Fibroblast of mammary gland (primary cell): ENCODE results near the gene ZBTB46.
"Not testable (repeated sequence)": the region's sequence is repeated elsewhere in the genome, so short reads cannot be mapped to it uniquely, and the experiment has no call there.

Experiments
- DNase-seq: peaks from one replicate; pipeline ENCODE4 v3.0.0-alpha.2; 2010; ENCODE audit warnings: low read depth
- H3K4me3 ChIP-seq: 2 replicates; pipeline ENCODE4 v1.5.1; 2011; ENCODE audit warnings: low read depth, mild to moderate bottlenecking, low read length, moderate library complexity; ENCODE audit not compliant: control insufficient read depth
- TF ChIP-seq, protein P1 (sequence below): conservative IDR thresholded peaks from 2 replicates; pipeline ENCODE4 v1.5.1; 2011; ENCODE audit warnings: low read depth, low read length, inconsistent platforms; ENCODE audit not compliant: control insufficient read depth, insufficient read depth

ZBTB46 gene

DNA sequence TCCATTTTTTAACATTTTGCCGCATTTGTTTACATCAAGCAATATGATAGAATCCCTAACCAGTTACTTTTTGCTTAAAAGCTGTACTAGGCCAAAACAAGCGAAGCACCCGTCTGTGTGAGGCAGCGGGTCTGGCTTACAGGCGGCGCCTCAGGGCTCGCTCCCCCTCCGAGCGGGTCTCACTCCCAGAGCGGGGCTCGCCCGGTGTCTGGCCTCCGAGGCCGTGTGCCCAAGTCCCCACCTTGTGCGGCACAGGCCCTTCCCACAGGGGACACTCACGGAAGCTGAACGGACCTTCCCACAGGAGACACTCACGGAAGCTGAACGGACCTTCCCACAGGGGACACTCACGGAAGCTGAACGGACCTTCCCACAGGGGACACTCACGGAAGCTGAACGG is 23.4 kb downstream of the ZBTB46 start:
- no peak overlapping the region for H3K4me3 ChIP-seq
- DNase-seq: no peak
- TF ChIP-seq, protein P1, sequence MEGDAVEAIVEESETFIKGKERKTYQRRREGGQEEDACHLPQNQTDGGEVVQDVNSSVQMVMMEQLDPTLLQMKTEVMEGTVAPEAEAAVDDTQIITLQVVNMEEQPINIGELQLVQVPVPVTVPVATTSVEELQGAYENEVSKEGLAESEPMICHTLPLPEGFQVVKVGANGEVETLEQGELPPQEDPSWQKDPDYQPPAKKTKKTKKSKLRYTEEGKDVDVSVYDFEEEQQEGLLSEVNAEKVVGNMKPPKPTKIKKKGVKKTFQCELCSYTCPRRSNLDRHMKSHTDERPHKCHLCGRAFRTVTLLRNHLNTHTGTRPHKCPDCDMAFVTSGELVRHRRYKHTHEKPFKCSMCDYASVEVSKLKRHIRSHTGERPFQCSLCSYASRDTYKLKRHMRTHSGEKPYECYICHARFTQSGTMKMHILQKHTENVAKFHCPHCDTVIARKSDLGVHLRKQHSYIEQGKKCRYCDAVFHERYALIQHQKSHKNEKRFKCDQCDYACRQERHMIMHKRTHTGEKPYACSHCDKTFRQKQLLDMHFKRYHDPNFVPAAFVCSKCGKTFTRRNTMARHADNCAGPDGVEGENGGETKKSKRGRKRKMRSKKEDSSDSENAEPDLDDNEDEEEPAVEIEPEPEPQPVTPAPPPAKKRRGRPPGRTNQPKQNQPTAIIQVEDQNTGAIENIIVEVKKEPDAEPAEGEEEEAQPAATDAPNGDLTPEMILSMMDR: no peak

DNA sequence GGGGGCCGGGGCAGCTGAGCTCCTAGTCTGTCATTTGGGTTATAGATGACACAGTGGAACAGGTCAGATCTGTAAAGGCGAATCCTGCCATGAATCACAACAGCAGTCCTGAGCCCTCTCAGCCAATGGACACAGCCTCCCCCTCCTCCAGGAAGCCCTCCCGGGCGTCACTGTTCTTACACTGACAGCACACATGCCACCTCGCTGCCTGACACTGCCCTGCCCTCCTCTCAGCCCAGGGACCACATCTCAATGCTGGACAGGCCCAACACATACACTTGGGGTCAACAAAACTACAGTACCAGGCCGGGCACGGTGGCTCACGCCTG is 26.8 kb downstream of the ZBTB46 start:
- H3K4me3 ChIP-seq: no peak overlapping the region
- no peak for DNase-seq
- TF ChIP-seq, protein P1: no peak

DNA sequence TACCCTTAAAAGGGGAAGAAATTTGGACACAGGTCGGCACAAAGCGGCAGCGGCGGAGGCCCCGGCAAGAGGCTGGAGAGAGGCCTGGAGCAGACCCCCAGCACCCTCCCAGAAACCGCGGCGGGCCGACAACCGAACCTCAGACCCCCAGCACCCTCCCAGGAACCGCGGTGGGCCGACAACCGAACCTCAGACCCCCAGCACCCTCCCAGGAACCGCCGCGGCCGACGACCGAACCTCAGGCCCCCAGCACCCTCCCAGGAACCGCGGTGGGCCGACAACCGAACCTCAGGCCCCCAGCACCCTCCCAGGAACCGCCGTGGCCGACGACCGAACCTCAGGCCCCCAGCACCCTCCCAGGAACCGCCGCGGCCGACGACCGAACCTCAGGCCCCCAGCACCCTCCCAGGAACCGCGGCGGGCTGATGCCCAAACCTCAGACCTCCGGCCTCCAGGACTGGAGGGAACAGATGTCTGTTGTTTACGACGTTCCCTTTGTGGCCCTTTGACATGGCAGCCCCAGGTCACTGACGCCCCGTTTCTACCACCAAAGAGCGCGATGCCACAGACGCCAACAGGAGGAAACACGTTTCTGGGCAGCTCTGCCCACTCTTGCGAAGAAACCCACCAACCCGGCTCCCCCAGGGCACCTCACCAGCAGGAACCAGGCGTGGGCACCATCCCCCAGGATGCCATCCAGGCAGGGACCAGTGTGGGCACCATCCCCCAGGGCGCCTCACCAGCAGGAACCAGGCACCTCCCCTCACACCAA is 28.4 kb downstream of the ZBTB46 start:
- no peak overlapping the region for H3K4me3 ChIP-seq
- TF ChIP-seq, protein P1: no peak

DNA sequence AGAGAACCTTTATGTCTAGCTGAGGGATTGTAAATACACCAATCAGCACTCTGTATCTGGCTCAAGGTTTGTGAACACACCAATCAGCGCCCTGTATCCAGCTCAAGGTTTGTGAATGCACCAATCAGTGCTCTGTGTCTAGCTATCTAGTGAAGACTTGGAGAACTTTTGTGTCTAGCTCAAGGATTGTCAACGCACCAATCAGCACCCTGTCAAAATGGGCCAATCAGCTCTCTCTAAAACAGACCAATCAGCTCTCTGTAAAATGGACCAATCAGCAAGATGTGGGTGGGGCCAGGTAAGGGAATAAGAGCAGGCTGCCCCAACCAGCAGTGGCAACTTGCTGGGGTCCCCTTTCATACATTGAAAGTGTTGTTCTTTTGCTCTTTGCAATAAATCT is 29.9 kb downstream of the ZBTB46 start:
- not testable (repeated sequence) for H3K4me3 ChIP-seq, DNase-seq

More for the DNA sequence above, 28.4 kb downstream of the ZBTB46 start:
- DNase-seq: no peak

DNA sequence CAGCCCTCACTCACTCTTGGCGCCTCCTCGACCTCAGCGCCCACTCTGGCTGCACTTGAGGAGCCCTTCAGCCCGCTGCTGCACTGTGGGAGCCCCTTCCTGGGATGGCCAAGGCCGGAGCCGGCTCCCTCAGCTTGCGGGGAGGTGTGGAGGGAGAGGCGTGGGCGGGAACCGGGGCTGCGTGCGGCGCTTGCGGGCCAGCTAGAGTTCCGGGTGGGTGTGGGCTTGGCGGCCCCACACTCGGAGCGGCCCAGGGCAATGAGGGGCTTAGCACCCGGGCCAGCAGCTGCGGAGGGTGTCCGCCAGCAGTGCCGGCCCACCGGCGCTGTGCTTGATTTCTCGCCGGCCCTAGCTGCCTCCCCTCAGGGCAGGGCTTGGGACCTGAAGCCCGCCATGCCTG is 30.7 kb downstream of the ZBTB46 start:
- DNase-seq, H3K4me3 ChIP-seq: not testable (repeated sequence)

DNA sequence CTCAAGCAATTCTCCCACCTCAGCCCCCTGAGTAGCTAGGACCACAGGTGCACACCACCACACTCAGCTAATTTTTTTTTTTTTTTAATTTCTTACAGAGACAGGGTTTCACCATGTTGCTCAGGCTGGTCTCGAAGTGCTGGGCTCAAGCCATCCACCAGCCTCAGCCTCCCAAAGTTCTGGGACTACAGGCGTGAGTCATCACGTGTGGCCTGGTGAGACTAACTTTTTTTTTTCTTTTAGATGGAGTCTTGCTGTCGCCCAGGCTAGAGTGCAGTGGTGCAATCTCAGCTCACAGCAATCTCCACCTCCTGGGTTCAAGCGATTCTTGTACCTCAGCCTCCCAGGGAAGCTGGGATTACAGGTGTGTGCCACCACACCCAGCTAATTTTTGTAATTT is 31.9 kb downstream of the ZBTB46 start:
- not testable (repeated sequence) for H3K4me3 ChIP-seq
- peak; percentile 53 for DNase-seq

DNA sequence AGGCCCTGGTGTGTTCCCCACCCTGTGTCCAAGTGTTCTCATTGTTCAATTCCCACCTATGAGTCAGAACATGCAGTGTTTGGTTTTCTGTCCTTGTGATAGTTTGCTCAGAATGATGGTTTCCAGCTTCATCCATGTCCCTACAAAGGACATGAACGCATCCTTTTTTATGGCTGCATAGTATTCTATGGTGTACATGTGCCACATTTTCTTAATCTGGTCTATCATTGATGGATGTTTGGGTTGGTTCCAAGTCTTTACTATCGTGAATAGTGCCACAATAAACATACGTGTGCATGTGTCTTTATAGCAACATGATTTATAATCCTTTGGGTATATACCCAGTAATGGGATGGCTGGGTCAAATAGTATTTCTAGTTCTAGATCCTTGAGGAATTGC is 33.9 kb downstream of the ZBTB46 start:
- not testable (repeated sequence) for DNase-seq, H3K4me3 ChIP-seq

DNA sequence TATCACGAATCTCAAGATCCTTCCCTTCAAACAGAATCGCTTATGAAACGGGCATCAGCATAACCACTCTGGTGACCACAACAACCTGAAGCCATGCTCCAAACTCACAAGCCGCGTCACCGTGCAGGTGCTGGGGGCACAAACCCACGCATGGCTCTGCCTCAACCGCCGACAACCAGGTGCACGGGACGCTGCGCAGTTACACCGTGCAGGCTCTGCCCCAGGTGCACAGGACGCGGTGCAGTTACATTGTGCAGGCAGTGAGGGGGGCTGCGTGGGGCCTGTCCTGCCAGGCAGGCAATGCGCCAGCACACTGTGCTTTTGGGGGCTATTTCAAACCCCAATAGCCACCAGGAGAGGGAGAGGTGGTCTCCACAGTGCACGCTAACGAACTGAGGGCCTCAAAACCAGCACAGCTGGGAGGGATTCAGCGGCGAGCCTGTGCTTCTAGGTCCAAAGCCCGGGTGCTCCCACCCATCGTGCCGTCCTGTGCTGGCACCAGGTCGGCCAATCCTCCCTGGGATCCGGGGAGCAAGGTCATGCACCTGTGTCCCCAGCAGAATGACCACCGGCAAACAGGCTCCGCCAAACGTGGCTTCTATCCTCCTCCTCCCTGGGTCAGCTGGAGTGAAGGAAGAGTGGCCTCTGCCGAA is 35.8 kb downstream of the ZBTB46 start:
- no peak for DNase-seq
- no peak overlapping the region for H3K4me3 ChIP-seq
- TF ChIP-seq, protein P1: no peak

DNA sequence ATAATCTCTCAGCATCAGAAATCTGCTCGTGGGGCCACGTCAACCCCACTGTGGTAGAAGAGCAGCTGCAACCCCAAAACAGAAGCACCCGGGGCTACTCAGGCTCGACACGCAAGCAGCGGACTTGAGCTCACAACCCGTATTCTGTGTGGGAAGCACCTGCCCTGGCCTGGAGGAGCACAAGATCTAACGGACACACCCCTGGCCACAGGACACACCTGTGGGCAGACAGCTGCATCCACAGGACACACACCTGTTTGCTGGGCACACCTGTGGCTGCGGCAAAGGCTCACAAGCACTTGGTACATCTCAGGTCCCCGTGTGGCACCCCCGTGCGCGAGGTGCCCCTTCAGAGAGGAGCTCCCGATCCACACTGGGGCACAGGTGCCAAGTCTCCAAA is 36.5 kb downstream of the ZBTB46 start:
- DNase-seq: no peak
- H3K4me3 ChIP-seq: no peak overlapping the region
- TF ChIP-seq, protein P1: no peak
